ENCODE measurements around the gene ADIPOQ. TPM values are rescaled to one million over a fixed set of nuclear protein-coding genes. Genes with fewer than 3 reads are reported as not detected.

Gene ADIPOQ
- total RNA-seq, 4 donors from 2014 or later: 10.7 to 21.6 (median 19.7) TPM

GRCh38 chr3:186824430-186825139 lies 17.9 kb upstream of the ADIPOQ start:
- no peaks in the 10 kb centered on the region for H3K9me3 ChIP-seq
- DNase-seq (ENCODE audit: low spot score in 2 of 2): no peak

GRCh38 chr3:186825294-186825821 lies 17.2 kb upstream of the ADIPOQ start:
- peaks cover 51% of the 10 kb centered on the region for H3K27me3 ChIP-seq
- H3K27ac ChIP-seq: no peak overlapping the region
- 11% methylated on average over 12 of the region's 23 CpGs for WGBS
- no peak for TF ChIP-seq POLR2AphosphoS5 (IDR thresholded peaks at IDR 0.05)
- no peak for TF ChIP-seq CTCF (IDR thresholded peaks at IDR 0.05)
- no peak for TF ChIP-seq POLR2A (IDR thresholded peaks at IDR 0.05)
- no peak for TF ChIP-seq EP300 (IDR thresholded peaks at IDR 0.05)
- H3K9me3 ChIP-seq: no peaks in the 10 kb centered on the region
- no peak overlapping the region for H3K4me3 ChIP-seq
- H3K36me3 ChIP-seq: no peaks in the 10 kb centered on the region
- peaks cover 26% of the 10 kb centered on the region for H3K4me1 ChIP-seq
- peak in 1 of 2 donors; percentile 62 for DNase-seq (ENCODE audit: low spot score in 2 of 2)

More at GRCh38 chr3:186824430-186825139, 17.9 kb upstream of the ADIPOQ start:
- TF ChIP-seq POLR2AphosphoS5 (IDR thresholded peaks at IDR 0.05): no peak
- no peak for TF ChIP-seq POLR2A (IDR thresholded peaks at IDR 0.05)
- TF ChIP-seq EP300 (IDR thresholded peaks at IDR 0.05): no peak
- TF ChIP-seq CTCF (IDR thresholded peaks at IDR 0.05): no peak
- WGBS: 36% methylated on average over 6 of the region's 18 CpGs
- Histone ChIP-seq H3K4me1 (peaks cover 26% of the 10 kb centered on the region), H3K27ac (no peak overlapping the region), H3K4me3 (no peak overlapping the region), H3K36me3 (no peaks in the 10 kb centered on the region), H3K27me3 (peaks cover 43% of the 10 kb centered on the region)

- peak overlapping the region; percentile 78 for H3K4me3 ChIP-seq
- peaks cover 26% of the 10 kb centered on the region for H3K4me1 ChIP-seq
- H3K36me3 ChIP-seq: no peaks in the 10 kb centered on the region
- TF ChIP-seq EP300 (IDR thresholded peaks at IDR 0.05) (no peak), POLR2A (IDR thresholded peaks at IDR 0.05) (no peak), POLR2AphosphoS5 (IDR thresholded peaks at IDR 0.05) (no peak), CTCF (IDR thresholded peaks at IDR 0.05) (no peak)
- H3K27me3 ChIP-seq: peaks cover 57% of the 10 kb centered on the region
- no peak overlapping the region for H3K27ac ChIP-seq
- WGBS: 23% methylated on average over 11 of the region's 11 CpGs
- no peak for DNase-seq (ENCODE audit: low spot score in 2 of 2)
- no peaks in the 10 kb centered on the region for H3K9me3 ChIP-seq
Measured at GRCh38 chr3:186825872-186826409, 16.6 kb upstream of the ADIPOQ start.

- H3K27me3 ChIP-seq: peaks cover 62% of the 10 kb centered on the region
- TF ChIP-seq CTCF (IDR thresholded peaks at IDR 0.05) (no peak), POLR2AphosphoS5 (IDR thresholded peaks at IDR 0.05) (no peak), EP300 (IDR thresholded peaks at IDR 0.05) (no peak), POLR2A (IDR thresholded peaks at IDR 0.05) (no peak)
- 14% methylated on average over 12 of the region's 14 CpGs for WGBS
- no peak for DNase-seq (ENCODE audit: low spot score in 2 of 2)
- H3K36me3 ChIP-seq: no peaks in the 10 kb centered on the region
- H3K9me3 ChIP-seq: no peaks in the 10 kb centered on the region
- H3K27ac ChIP-seq: no peak overlapping the region
- H3K4me1 ChIP-seq: peaks cover 26% of the 10 kb centered on the region
- peak overlapping the region; percentile 78 for H3K4me3 ChIP-seq
Measured at GRCh38 chr3:186826410-186826975, 16.0 kb upstream of the ADIPOQ start.
